H1 (cell line): Measurements from ENCODE around the gene ZDHHC3. TPM values are rescaled to one million over a fixed set of nuclear protein-coding genes. Genes with fewer than 3 reads are reported as not detected.

Experiments used
- CTCF ChIA-PET: fragments of 300-600 bp; sonication (Branson Sonifier 250); formaldehyde crosslinking; loops from one replicate; lab custom pipeline; 2021; ENCODE audit not compliant: partially characterized antibody; lab: Charles Lee
- POLR2A ChIA-PET: fragments of 300-600 bp; sonication (Branson Sonifier 250); formaldehyde crosslinking; loops from one replicate; lab custom pipeline; 2021; ENCODE audit warnings: inconsistent platforms; ENCODE audit not compliant: partially characterized antibody; lab: Charles Lee
- DNase-seq, 2 experiments: peaks; one replicate each; pipeline versions ENCODE4 v3.0.0 to v3.0.0-alpha.2; 2010 to 2022; ENCODE audit warnings: low spot score in 2 of 2, low read depth in 1 of 2, mixed read lengths in 1 of 2
- FAIRE-seq: peaks from 2 replicates; lab custom pipeline; 2011; peaks lifted over from hg19 to GRCh38; lab: Jason Lieb, UNC
- H2AFZ ChIP-seq: 2 replicates; pipeline ENCODE4 v1.8.1; 2012; ENCODE audit warnings: low read length, inconsistent platforms
- H2AK5ac ChIP-seq: 2 replicates; pipeline ENCODE4 v1.6.1; 2013; ENCODE audit warnings: low read depth, low read length
- H2BK120ac ChIP-seq: replicated peaks from 2 replicates; pipeline ENCODE3; 2013; ENCODE audit warnings: low read depth, low read length, inconsistent platforms
- H2BK12ac ChIP-seq: 2 replicates; pipeline ENCODE4 v1.6.1; 2013; ENCODE audit warnings: low read depth, low read length
- H2BK15ac ChIP-seq: 2 replicates; pipeline ENCODE4 v1.6.1; 2013; ENCODE audit warnings: low read length
- H2BK20ac ChIP-seq: 2 replicates; pipeline ENCODE4 v1.6.1; 2013; ENCODE audit warnings: low read length
- H2BK5ac ChIP-seq: 2 replicates; pipeline ENCODE4 v1.6.1; 2013; ENCODE audit warnings: low read depth, low read length
- H3K14ac ChIP-seq: 2 replicates; pipeline ENCODE4 v1.6.1; 2013; ENCODE audit warnings: inconsistent platforms; ENCODE audit not compliant: insufficient read length
- H3K18ac ChIP-seq: 2 replicates; pipeline ENCODE4 v1.6.1; 2013; ENCODE audit warnings: low read length; ENCODE audit errors: extremely low read depth
- H3K23ac ChIP-seq: 2 replicates; pipeline ENCODE4 v1.6.1; 2013; ENCODE audit warnings: inconsistent platforms; ENCODE audit not compliant: insufficient read length
- H3K23me2 ChIP-seq: 2 replicates; pipeline ENCODE4 v1.6.1; 2013; ENCODE audit warnings: low read depth, low read length
- H3K27ac ChIP-seq: 2 replicates; pipeline ENCODE4 v1.6.1; 2011; ENCODE audit warnings: low read depth, low read length, inconsistent platforms
- H3K27me3 ChIP-seq, 4 experiments: replicated peaks in 1 of 4; 1 replicate in 1 of 4; 2 replicates in 3 of 4; pipeline versions ENCODE4 v1.6.1 to v1.8.1; 2011 to 2013; ENCODE audit warnings: low read length in 3 of 4, mild to moderate bottlenecking in 3 of 4, inconsistent platforms in 2 of 4, mixed read lengths in 2 of 4, moderate library complexity in 1 of 4; ENCODE audit not compliant: control insufficient read depth in 3 of 4, insufficient read depth in 3 of 4; ENCODE audit errors: extremely low read depth in 1 of 4
- H3K36me3 ChIP-seq, 4 experiments: 2 replicates each; pipeline versions ENCODE4 v1.6.1 to v1.8.1; 2011 to 2013; ENCODE audit warnings: mild to moderate bottlenecking in 4 of 4, low read length in 3 of 4, moderate library complexity in 2 of 4, control low read depth in 1 of 4, inconsistent platforms in 1 of 4; ENCODE audit not compliant: insufficient read depth in 4 of 4, control insufficient read depth in 2 of 4
- H3K4ac ChIP-seq: replicated peaks from 2 replicates; pipeline ENCODE3; 2013; ENCODE audit warnings: low read length, low read depth, mixed read lengths, inconsistent platforms; ENCODE audit not compliant: insufficient read length
- H3K4me1 ChIP-seq, 4 experiments: replicated peaks in 1 of 4; 1 replicate in 1 of 4; 2 replicates in 3 of 4; pipeline versions ENCODE4 v1.6.1 to v1.8.1; 2011 to 2013; ENCODE audit warnings: low read length in 3 of 4, inconsistent platforms in 2 of 4, mixed read lengths in 1 of 4; ENCODE audit not compliant: insufficient read depth in 4 of 4, control insufficient read depth in 3 of 4
- H3K4me2 ChIP-seq, 2 experiments: 2 replicates each; pipeline versions ENCODE4 v1.6.1 to v1.8.1; 2011 to 2013; ENCODE audit warnings: low read depth in 2 of 2, low read length in 2 of 2, control low read depth in 1 of 2, inconsistent platforms in 1 of 2, mild to moderate bottlenecking in 1 of 2; ENCODE audit not compliant: insufficient read depth in 1 of 2
- H3K4me3 ChIP-seq, 4 experiments: fragments of 200-600, 300-600 bp in 1 of 4; sonication (generic), shearing (Covaris generic), sonication (Bioruptor Twin) in 1 of 4; 2 replicates each; pipeline versions ENCODE4 v1.5.1 to v1.8.1; 2011 to 2016; ENCODE audit warnings: low read length in 4 of 4, low read depth in 3 of 4, control low read depth in 2 of 4, inconsistent platforms in 2 of 4, mild to moderate bottlenecking in 2 of 4, mixed read lengths in 1 of 4, moderate library complexity in 1 of 4; ENCODE audit not compliant: insufficient read depth in 2 of 4; ENCODE audit errors: extremely low read depth in 1 of 4
- H3K56ac ChIP-seq: replicated peaks from 2 replicates; pipeline ENCODE3; 2013; ENCODE audit warnings: low read depth, mild to moderate bottlenecking, mixed read lengths, low read length, inconsistent platforms; ENCODE audit not compliant: insufficient read length
- H3K79me1 ChIP-seq: 2 replicates; pipeline ENCODE4 v1.6.1; 2013; ENCODE audit warnings: low read depth, low read length, control low read depth
- H3K79me2 ChIP-seq, 2 experiments: 2 replicates each; pipeline versions ENCODE4 v1.6.1 to v1.8.1; 2012 to 2013; ENCODE audit warnings: low read length in 2 of 2, mild to moderate bottlenecking in 2 of 2, inconsistent platforms in 1 of 2; ENCODE audit not compliant: insufficient read depth in 2 of 2, control insufficient read depth in 1 of 2
- H3K9ac ChIP-seq, 4 experiments: replicated peaks in 1 of 4; 1 replicate in 1 of 4; 2 replicates in 3 of 4; pipeline versions ENCODE4 v1.6.1 to v1.8.1; 2011 to 2013; ENCODE audit warnings: low read depth in 3 of 4, low read length in 3 of 4, control low read depth in 2 of 4, mild to moderate bottlenecking in 2 of 4, moderate library complexity in 2 of 4, inconsistent platforms in 1 of 4; ENCODE audit errors: extremely low read depth in 1 of 4
- H3K9me3 ChIP-seq, 2 experiments: 2 replicates each; pipeline versions ENCODE4 v1.6.1 to v1.8.1; 2012 to 2013; ENCODE audit warnings: mild to moderate bottlenecking in 2 of 2, moderate library complexity in 2 of 2, control low read depth in 1 of 2, inconsistent platforms in 1 of 2, low read depth in 1 of 2, low read length in 1 of 2, mixed read lengths in 1 of 2; ENCODE audit not compliant: insufficient read depth in 2 of 2
- H4K20me1 ChIP-seq, 2 experiments: replicated peaks in 1 of 2; 2 replicates each; pipeline versions ENCODE3 to v1.8.1; 2011 to 2013; ENCODE audit warnings: inconsistent platforms in 2 of 2, low read length in 2 of 2, mild to moderate bottlenecking in 1 of 2; ENCODE audit not compliant: insufficient read depth in 2 of 2, control insufficient read depth in 1 of 2
- H4K5ac ChIP-seq: 2 replicates; pipeline ENCODE4 v1.6.1; 2013; ENCODE audit warnings: low read length, low read depth, mixed read lengths, inconsistent platforms; ENCODE audit not compliant: insufficient read length
- H4K8ac ChIP-seq: 2 replicates; pipeline ENCODE4 v1.8.0; 2013; ENCODE audit warnings: mild to moderate bottlenecking, moderate library complexity, low read length, inconsistent platforms; ENCODE audit not compliant: insufficient read depth; ENCODE audit errors: extremely low read depth
- H4K91ac ChIP-seq: replicated peaks from 2 replicates; pipeline ENCODE3; 2013; ENCODE audit warnings: low read length, mixed read lengths, inconsistent platforms; ENCODE audit not compliant: insufficient read length
- CBX5 ChIP-seq: fragments of 300-800, 300-1000 bp; sonication (generic); IDR thresholded peaks from 2 replicates; pipeline ENCODE4 v1.7.1; 2016; ENCODE audit warnings: antibody characterized with exemption, low read length, low read depth
- EP300 ChIP-seq, 2 experiments: IDR thresholded peaks; 1 replicate in 1 of 2; 2 replicates in 1 of 2; pipeline ENCODE4 v1.6.1; 2011 to 2012; ENCODE audit warnings: low read depth in 2 of 2, low read length in 2 of 2, mild to moderate bottlenecking in 2 of 2, borderline replicate concordance in 1 of 2, inconsistent platforms in 1 of 2, moderate library complexity in 1 of 2
- EZH2 ChIP-seq: fragments of 200-600 bp; sonication (generic); IDR thresholded peaks from 2 replicates; pipeline ENCODE4 v1.7.1; 2012; ENCODE audit warnings: low read depth, mild to moderate bottlenecking, moderate library complexity, low read length, inconsistent platforms; ENCODE audit not compliant: severe bottlenecking
- GABPA ChIP-seq: IDR thresholded peaks from 2 replicates; pipeline ENCODE4 v1.6.1; 2011; ENCODE audit warnings: mild to moderate bottlenecking, low read length, moderate library complexity, borderline replicate concordance; ENCODE audit not compliant: insufficient read depth
- JUN ChIP-seq: IDR thresholded peaks from 2 replicates; pipeline ENCODE4 v1.6.1; 2011; ENCODE audit warnings: low read depth, mild to moderate bottlenecking, improper control_type of control experiment, low read length
- PHF8 ChIP-seq: fragments of 200-600 bp; sonication (generic); conservative IDR thresholded peaks from 2 replicates; pipeline ENCODE4 v1.7.1; 2012; ENCODE audit warnings: low read depth, mild to moderate bottlenecking, inconsistent platforms, low read length, moderate library complexity
- POU5F1 ChIP-seq: IDR thresholded peaks from 2 replicates; pipeline ENCODE4 v1.6.1; 2011; ENCODE audit warnings: low read depth, mild to moderate bottlenecking, low read length, moderate library complexity
- RBBP5 ChIP-seq: IDR thresholded peaks from 2 replicates; pipeline ENCODE4 v1.7.1; 2012; ENCODE audit warnings: low read depth, mild to moderate bottlenecking, inconsistent platforms, low read length, moderate library complexity, borderline replicate concordance
- RNF2 ChIP-seq: fragments of 200-900, 300-1000 bp; sonication (generic); IDR thresholded peaks from 2 replicates; pipeline ENCODE4 v1.7.1; 2016; ENCODE audit warnings: borderline replicate concordance, low read depth, mild to moderate bottlenecking, antibody characterized with exemption, low read length; ENCODE audit not compliant: poor library complexity, severe bottlenecking; ENCODE audit errors: missing control alignments
- ZNF274 ChIP-seq: IDR thresholded peaks from 2 replicates; pipeline ENCODE4 v1.7.0; 2012; ENCODE audit warnings: low read length, borderline replicate concordance; ENCODE audit errors: extremely low read depth
- WGBS, 2 experiments: shearing (Covaris generic) in 1 of 2; methylation state at CpG; one replicate each; pipeline versions ENCODE4 v1.1.6 to v1.1.7; 2013 to 2015; ENCODE audit warnings: low lambda C conversion rate in 2 of 2, mixed read lengths in 2 of 2, inconsistent platforms in 1 of 2, low coverage in 1 of 2, missing lambda C conversion rate in 1 of 2; ENCODE audit not compliant: insufficient replicate concordance in 2 of 2, insufficient coverage in 1 of 2, insufficient read length in 1 of 2; ENCODE audit errors: extremely low coverage in 1 of 2, missing lambda C conversion rate in 1 of 2; 5-methylcytosine and 5-hydroxymethylcytosine counted together
- polyA plus RNA-seq, 7 experiments: library from polyadenylated mRNA; depleted of rRNA in 3 of 7; stranded (reverse) in 5 of 7; unstranded in 2 of 7; fragments of >200 nt in 5 of 7; fragments of 200-250 nt in 2 of 7; gene quantifications; 1 replicate in 5 of 7; 2 replicates in 1 of 7; 4 replicates in 1 of 7; pipeline versions ENCODE4 v1.2.1 to v1.2.3, GENCODE V29; 2011 to 2013; ENCODE audit warnings: missing spikeins in 2 of 7, mixed read lengths in 2 of 7
- total RNA-seq: library from RNA; stranded (reverse); fragmentation: NEBNext Ultra II Directional; extraction: Animal tissue kit (Norgen Biotek cat#: 25700); gene quantifications from 2 replicates; pipeline ENCODE4 v1.2.1, GENCODE V29; 2021
- TF ChIP-seq, protein P1 (sequence below): IDR thresholded peaks from 2 replicates; pipeline ENCODE4 v1.6.1; 2012; ENCODE audit warnings: low read length, inconsistent platforms

The ZDHHC3 gene
- total and polyA plus RNA-seq, 2 of the 8 experiments (the other 6 are each of a cell fraction or from before 2014, with no cell fraction given), result 77.4 to 88.7 TPM

- no peak overlapping the region for H3K14ac ChIP-seq
- FAIRE-seq, result no peak
- H3K9me3 ChIP-seq, result no peaks in the 10 kb centered on the region
- H4K91ac ChIP-seq, result no peak overlapping the region
- no peak overlapping the region for H2AFZ ChIP-seq
- H3K56ac ChIP-seq, result no peak overlapping the region
- no peak overlapping the region for H4K8ac ChIP-seq
- no peak overlapping the region for H3K4me2 ChIP-seq
- H3K4me1 ChIP-seq, result peaks cover 0 to 3% (median 0%) of the 10 kb centered on the region in 4 experiments; a peak in 1 of 7 replicates
- H3K4me3 ChIP-seq, result no peak overlapping the region
- H2BK20ac ChIP-seq, result no peak overlapping the region
- H2BK120ac ChIP-seq, result no peak overlapping the region
- CTCF ChIA-PET, result interaction anchor here (1.4 kb wide), 1 partner anchor 15 kb away, joined by 3 read pairs; no protein-coding TSS in a partner anchor
- 84% methylated on average over 2 of the region's 2 CpGs; no CpG with 5 or more reads in 1 of the 2 experiments for WGBS, 2 experiments
- H2BK5ac ChIP-seq, result no peak overlapping the region
- peaks cover 4 to 8% of the 10 kb centered on the region in 2 experiments for H4K20me1 ChIP-seq
- no peaks in the 10 kb centered on the region for H3K27me3 ChIP-seq
- no peak overlapping the region for H3K23ac ChIP-seq
- no peak overlapping the region for H2BK12ac ChIP-seq
- no peak overlapping the region for H2BK15ac ChIP-seq
- H2AK5ac ChIP-seq, result no peak overlapping the region
- H3K79me2 ChIP-seq, result no peaks in the 10 kb centered on the region
- no peak for DNase-seq
- no peaks in the 10 kb centered on the region; the same call in 1 of the 2 replicates for H3K79me1 ChIP-seq
- no peak overlapping the region for H3K18ac ChIP-seq
- H3K23me2 ChIP-seq, result no peaks in the 10 kb centered on the region
- no peak overlapping the region for H3K4ac ChIP-seq
- POLR2A ChIA-PET, result no interaction called here
- peaks cover 3 to 23% (median 8%) of the 10 kb centered on the region in 4 experiments; a peak in 6 of 8 replicates for H3K36me3 ChIP-seq
- no peak overlapping the region for H3K27ac ChIP-seq
- H3K9ac ChIP-seq, result no peak overlapping the region
- H4K5ac ChIP-seq, result no peak overlapping the region
- TF ChIP-seq JUN (no peak), POU5F1 (no peak), RBBP5 (no peak), EZH2 (no peak), ZNF274 (no peak), GABPA (no peak), PHF8 (no peak), CBX5 (no peak), EP300 (IDR thresholded peaks at IDR 0.05; ENCODE audit: borderline replicate concordance in 1 of 2, low read depth in 2 of 2, low read length in 2 of 2) (no peak), RNF2 (no peak)
- TF ChIP-seq, protein P1, sequence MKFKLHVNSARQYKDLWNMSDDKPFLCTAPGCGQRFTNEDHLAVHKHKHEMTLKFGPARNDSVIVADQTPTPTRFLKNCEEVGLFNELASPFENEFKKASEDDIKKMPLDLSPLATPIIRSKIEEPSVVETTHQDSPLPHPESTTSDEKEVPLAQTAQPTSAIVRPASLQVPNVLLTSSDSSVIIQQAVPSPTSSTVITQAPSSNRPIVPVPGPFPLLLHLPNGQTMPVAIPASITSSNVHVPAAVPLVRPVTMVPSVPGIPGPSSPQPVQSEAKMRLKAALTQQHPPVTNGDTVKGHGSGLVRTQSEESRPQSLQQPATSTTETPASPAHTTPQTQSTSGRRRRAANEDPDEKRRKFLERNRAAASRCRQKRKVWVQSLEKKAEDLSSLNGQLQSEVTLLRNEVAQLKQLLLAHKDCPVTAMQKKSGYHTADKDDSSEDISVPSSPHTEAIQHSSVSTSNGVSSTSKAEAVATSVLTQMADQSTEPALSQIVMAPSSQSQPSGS, result no peak
These were observed 43.7 kb downstream of the ZDHHC3 start for GRCh38 chr3:44932271-44932670.
